Tibial nerve (tissue), 4 donors: Measurements from ENCODE around the gene OTOP3.

Experiments
- CTCF ChIP-seq, 5 experiments: fragments of 200-600 bp in 3 of 5; fragments of 450-650 bp in 2 of 5; sonication (generic) in 3 of 5; IDR thresholded peaks; one replicate each; pipeline ENCODE4 v1.5.1; 2016 to 2019; ENCODE audit warnings: antibody characterized with exemption in 5 of 5, mild to moderate bottlenecking in 3 of 5, moderate library complexity in 2 of 5
- EP300 ChIP-seq, 2 donors: sonication (generic); formaldehyde crosslinking; IDR thresholded peaks; one replicate each; pipeline ENCODE4 v1.6.1; 2017; ENCODE audit warnings: antibody characterized with exemption in 2 of 2, mild to moderate bottlenecking in 1 of 2
- POLR2A ChIP-seq, 2 donors: fragments of 450-650 bp; IDR thresholded peaks; one replicate each; pipeline ENCODE4 v1.6.1; 2017; ENCODE audit warnings: antibody characterized with exemption in 2 of 2, mild to moderate bottlenecking in 2 of 2, moderate library complexity in 2 of 2

- no peak for TF ChIP-seq POLR2A (IDR thresholded peaks at IDR 0.05)
- TF ChIP-seq CTCF (IDR thresholded peaks at IDR 0.05): no peak
- TF ChIP-seq EP300 (IDR thresholded peaks at IDR 0.05): no peak
Observed at GRCh38 chr17:74890554-74890953, 45.1 kb upstream of the OTOP3 start.
